GM19193 (cell line): ENCODE results near the gene ABTB2.
A peak's percentile ranks its signal among the peaks of the same experiment; 100 is the strongest.

Experiments used
- POLR2A ChIP-seq: IDR thresholded peaks from 4 replicates; pipeline ENCODE4 v1.6.1; 2011; ENCODE audit not compliant: insufficient read depth, insufficient read length; ENCODE audit errors: extremely low read depth

Gene ABTB2

GRCh38 chr11:34111722-34112270, 246.0 kb downstream of the ABTB2 start:
- TF ChIP-seq POLR2A: no peak

DNA sequence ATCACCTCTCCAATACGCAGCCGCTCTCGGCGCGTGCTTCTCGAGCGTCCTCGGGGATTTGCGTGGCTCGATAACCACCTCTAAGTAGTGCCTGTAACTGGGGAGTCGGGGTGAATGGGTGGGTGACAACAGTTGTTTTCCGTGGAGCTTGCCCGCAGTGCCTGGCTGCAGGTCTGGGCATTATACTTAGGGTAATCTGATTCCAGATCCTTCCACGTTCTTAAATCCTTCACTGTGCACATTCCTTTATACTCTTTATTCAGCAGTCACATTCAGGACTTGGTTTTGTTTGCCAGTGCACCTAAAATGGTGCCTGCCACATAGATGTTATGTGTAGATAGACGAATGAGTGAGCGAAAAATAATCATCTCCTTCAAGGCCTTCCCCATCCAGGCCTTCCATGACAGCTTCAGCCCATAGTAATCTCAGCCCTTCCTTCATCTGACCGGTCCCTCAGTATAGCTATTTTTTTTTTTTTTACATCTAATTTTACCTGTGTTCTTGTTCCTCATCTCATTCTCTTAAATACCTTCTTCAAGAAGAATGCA, 251.8 kb downstream of the ABTB2 start:
- no peak for TF ChIP-seq POLR2A

GRCh38 chr11:34105079-34105956, 252.5 kb downstream of the ABTB2 start, which contains the start of gene NAT10:
Gene NAT10, plus strand, starts transcription at chr11:34105629. Its CDS starts 2,597 bp downstream, at chr11:34108226.
- peak; percentile 96 for TF ChIP-seq POLR2A

DNA sequence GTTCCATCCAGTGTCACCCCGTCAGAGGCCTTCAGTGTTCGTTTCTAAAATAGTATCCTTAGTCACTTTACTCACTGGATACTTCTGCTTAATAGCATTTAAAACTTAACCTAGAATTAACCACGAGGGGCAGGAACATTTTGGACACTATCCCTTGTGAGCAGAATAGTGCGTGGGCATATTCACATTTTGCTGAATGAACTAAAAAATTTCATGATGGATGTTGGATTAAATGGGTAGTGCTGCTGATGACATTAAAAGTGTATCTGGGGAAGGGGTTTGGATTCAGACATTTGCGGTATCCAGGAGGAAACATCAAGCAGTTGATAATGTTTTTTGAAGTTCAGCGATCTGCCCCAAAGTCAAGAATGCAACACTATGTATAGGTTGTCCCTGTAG, 253.1 kb downstream of the ABTB2 start:
- no peak for TF ChIP-seq POLR2A
